ENCODE measurements around the gene GATC.

DNA sequence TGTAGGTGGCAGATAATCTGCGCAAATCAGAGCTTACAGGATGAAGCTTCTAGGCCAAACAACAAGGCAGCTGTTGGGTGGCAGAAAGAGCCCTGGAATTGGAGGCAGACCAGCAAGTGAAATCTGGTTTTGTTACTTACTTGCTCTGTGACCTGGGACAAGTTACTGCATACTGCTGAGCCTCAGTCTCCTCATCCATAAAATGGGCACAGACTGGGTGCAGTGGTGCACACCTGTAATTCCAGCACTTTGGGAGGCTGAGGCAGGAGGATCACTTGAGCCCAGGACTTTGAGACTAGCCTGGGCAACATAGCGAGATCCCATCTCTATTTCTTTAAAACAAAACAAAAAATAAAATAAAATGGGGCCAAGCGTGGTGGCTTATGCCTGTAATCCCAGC lies 39.7 kb upstream of the GATC start:
- TF ChIP-seq, protein P1, sequence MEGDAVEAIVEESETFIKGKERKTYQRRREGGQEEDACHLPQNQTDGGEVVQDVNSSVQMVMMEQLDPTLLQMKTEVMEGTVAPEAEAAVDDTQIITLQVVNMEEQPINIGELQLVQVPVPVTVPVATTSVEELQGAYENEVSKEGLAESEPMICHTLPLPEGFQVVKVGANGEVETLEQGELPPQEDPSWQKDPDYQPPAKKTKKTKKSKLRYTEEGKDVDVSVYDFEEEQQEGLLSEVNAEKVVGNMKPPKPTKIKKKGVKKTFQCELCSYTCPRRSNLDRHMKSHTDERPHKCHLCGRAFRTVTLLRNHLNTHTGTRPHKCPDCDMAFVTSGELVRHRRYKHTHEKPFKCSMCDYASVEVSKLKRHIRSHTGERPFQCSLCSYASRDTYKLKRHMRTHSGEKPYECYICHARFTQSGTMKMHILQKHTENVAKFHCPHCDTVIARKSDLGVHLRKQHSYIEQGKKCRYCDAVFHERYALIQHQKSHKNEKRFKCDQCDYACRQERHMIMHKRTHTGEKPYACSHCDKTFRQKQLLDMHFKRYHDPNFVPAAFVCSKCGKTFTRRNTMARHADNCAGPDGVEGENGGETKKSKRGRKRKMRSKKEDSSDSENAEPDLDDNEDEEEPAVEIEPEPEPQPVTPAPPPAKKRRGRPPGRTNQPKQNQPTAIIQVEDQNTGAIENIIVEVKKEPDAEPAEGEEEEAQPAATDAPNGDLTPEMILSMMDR (IDR thresholded peaks at IDR 0.05), result no peak
- TF ChIP-seq POLR2A (IDR thresholded peaks at IDR 0.05), result no peak

Data from Peyer's patch (tissue), 4 donors.